AG08396 (cell line): ENCODE data around the gene CAT.
A peak's percentile ranks its signal among the peaks of the same experiment; 100 is the strongest.

Experiments used
- DNase-seq: peaks from one replicate; pipeline ENCODE4 v3.0.0; 2012; ENCODE audit warnings: low spot score, mixed read lengths

The CAT gene

DNA sequence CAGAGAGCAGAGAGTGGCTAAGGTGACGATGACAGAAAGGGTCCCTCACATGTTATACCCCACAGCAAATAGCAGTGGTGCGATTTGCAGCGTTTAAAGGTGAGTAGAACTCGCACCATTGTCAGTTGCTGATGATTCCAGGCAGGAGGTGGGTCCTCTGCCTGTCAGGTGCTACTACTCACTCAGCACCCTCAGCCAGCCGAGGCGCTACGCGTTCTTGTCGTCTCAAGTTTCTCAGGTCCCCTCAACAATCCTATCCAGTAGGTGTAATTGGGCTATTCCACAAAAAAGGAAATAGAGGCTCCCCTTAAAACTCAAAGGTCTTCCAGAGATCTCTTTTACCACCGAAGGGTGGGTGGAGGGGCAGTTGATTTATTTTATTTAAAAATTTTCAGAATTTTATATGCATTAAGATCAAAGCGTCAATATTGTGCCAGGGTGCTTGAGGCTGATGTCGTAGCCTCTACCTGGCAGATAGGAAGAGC lies 56.5 kb downstream of the CAT start:
- no peak for DNase-seq

DNA sequence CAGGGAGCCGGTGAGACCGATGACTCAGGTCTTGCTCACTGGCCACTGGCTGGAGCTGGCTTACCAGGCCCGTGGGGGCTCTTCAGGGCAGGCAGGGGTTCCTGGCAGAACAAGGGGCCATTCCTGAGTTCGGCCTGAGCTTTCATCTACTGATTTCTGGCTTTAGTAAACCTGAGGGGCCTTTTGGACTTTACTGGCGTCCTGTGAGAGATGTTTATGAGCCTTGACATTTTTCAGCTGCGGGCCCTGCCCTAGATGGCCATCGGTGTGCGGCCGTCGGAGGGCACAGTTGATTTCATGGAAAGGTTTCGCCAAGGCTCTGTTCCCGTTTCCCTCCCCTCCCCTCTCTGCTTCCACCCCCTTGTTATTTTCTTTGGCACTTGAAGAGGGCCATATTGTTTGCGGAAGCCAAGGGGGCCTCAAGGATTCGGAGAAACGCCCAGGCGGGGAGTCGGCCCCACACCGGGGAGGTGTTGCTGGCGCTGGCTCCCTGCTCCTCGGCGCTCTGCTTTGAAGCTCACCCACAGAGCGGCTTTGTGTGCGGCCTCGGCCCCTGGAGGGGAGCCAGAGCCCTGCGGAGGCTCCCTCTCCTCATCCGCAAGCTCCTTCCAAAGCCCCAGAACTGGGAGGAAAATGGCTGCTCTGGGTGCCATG lies 57.1 kb downstream of the CAT start:
- no peak for DNase-seq

DNA sequence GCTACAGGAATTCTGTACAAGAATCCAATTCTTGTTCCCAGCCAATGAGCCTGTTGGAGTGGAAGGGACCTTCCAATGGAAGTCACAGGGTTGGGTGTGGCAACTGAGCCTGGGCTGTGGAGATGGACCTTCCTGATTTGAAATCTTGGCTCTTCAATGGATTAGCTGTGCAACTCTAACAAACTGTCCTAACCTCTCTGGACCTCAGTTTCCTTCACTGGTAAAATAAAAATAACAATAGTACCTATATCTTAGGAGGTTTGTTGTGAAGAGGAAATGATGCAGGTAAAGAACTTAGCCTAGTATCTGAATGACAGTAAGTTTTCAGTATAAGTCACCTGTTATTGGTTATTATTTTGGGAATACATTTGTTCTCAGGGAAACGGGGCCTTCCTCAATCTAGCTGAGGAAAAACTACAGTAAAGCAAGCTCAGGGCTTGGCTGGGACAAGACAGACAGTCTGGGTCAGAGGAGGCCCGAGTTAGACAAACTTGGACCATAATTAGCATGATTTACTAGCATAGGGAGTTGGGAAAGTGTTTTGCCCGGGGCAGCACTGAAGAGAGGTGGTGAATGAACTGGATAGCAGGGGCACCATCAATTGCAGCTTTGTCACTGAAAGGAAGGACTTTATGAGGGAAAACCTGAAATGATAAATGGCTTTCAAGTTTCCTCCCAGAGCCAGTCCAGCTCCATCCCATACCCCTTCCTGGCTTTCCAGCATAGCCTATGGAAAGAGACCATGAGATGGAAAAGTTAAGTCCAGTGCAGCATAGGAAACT lies 61.2 kb downstream of the CAT start:
- no peak for DNase-seq

DNA sequence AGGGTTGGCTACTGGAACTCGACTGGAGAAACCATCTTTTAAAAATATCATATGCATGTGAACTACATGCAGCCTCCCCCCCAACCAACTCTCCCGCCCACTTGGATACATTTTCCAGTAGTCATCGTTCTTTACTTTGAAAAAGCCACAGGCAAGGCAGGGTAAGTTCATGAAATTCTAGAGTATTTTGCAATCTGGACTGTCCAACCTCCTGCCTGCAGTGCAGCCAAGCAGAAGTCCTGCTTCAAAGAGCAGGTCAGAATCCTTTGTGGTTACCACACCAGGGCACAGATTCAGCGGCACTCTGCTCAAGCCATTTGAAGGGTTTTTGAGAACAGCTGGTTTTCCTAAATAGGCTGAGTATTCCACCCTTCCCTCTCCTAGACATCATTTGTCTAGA lies 62.8 kb downstream of the CAT start:
- DNase-seq: peak; percentile 86

DNA sequence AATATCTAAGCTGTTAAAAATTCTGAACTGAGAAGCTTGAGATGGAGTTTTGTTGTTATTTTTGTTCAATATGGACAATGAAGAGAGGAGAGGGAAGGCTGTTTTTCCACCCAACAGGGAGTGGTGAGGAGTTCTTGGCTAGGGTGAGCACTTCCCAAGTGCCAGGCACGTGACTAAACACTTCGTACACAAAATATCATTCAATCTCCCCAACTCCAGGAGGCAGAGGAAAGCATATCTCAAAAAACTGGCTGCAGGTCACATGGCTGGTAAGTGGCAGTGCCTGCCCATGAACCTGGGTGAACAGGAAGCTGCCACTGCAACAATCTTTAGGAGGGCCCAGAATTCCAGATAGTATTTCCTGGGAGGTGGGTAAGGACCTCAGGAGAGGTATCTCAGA lies 63.2 kb downstream of the CAT start:
- peak; percentile 33 for DNase-seq

DNA sequence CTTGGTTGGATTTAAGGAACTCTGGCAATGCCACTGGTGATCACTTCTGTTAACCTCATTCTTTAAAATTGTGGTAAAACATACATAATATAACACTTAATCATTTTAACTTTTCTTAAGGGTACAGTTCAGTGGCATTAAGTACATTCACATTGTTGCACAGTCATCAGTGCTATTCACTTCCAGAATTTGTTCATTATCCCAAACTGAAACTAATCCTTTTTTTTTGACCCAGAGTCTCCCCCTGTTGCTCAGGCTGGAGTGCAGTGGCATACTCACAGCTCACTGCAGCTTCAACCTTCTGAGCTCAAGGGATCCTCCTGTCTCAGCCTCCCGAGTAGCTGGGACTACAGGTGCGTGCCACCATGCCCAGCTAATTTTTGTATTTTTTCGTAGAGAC lies 64.2 kb downstream of the CAT start:
- DNase-seq: no peak

DNA sequence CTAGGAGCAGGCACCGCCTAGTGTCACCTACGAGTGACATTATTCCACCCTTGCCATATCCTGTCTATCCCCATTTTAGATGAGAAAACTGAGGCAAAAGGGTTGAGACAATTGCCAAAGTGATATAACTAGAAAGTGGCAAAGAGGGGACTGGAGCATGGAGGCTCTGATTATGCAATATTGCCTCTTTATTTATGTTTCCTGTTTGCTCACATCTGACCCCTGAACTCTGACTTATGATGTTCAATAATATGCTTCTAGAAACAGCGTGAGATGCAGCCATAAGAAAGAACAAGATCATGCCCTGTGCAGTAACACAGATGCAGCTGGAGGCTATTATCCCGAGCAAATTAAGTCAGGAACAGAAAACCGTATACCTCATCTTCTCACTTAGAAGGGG lies 67.1 kb downstream of the CAT start:
- no peak for DNase-seq

DNA sequence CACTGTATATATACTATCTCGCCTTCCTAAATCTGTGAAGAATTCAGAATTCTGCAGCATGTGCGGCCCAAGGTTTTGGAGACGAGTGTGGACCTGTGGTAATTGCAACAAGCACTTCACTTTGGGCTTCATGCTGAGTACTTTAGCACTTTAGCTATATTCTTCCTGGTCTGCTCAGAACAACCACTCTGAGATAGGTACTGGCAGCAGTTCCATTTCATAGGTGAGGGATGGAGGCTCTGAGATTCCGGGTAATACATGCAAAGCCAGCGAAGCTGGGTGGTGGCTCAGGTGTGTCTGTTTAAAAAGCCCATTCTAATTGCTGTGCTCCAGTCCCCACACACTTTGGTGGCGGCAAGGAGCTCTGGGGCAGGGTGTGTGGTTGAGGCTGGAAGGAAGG lies 68.4 kb downstream of the CAT start:
- no peak for DNase-seq

DNA sequence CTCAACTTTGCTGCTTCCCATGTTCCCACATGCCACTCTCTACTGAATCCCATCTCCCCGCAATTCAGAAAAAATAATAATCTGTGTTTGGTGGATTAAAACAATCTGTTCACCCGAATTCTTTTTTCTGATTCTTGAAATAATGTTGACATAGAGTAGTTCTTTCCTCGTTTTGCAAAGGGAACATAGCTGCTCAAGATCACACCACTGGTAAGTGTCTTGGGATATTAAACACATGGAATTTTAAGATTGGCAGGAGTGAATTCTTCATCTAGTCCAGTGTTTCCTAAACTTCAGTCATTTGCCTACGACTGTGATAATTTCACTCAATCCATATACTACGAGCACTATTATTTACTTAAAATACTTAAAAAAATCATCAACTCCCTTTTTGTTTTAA lies 68.9 kb downstream of the CAT start:
- no peak for DNase-seq

DNA sequence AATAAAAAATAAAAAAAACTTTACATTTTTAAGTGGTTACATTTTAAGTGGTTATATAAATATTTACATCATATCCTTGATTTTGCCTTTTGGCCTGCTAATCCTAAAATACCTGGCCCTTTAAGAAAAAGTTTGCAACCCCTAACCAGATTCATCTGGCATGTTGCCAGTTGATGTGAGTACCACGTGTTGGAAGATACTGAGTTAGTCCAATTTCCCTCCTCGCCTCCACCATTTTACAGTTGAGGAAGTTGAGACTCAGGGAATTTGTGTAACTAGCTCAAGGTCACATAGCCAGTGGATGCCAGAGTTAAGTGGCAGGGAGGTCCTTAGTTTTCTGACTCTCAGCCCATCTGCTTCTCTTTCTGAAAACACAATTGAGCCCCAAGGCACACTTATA lies 69.8 kb downstream of the CAT start:
- DNase-seq: no peak

DNA sequence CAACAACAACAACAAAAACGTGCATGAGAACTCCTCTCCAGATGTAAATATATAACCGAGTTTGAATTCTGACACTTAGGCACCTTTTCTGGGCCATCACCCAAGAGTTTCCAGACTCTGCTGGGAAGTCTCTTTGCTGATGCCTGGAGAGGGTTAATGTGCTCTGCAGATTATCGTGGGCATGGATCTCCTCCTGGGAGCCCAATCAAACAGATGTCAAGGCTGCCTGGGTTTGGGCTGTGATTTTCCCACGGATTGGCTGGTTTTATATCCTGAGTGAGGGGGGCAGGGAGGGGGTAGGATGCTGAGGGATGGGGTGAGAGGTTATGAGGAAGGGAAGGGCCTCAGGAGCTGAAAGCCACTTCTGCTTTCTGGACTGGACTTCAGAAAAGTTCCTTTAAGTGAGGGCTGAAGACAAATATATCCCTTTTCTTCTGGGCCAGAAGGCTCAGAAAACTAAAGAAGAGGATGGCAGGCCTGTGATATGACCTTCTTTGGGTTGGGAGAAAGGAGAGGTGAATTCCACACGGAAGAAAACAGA lies 70.7 kb downstream of the CAT start:
- no peak for DNase-seq

DNA sequence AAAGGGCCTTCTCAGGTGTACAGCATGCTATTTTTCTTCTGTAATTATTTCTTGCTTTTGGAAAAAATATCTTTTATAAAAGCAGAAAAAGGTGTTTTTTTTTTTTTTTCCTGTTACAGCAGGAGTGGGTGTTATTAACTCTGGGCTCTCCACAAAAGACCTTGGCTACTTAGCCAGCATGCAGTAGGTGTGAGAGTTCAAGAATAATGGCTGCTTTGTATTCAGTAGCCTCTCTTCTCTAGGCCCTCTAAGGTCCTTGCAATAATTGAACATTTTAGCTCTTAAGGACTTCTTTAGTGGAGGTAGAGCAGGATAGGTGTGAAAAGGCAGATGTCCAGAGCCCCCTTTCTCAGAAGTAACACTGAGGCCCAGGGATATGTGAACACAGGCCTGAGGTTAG lies 71.5 kb downstream of the CAT start:
- DNase-seq: no peak

DNA sequence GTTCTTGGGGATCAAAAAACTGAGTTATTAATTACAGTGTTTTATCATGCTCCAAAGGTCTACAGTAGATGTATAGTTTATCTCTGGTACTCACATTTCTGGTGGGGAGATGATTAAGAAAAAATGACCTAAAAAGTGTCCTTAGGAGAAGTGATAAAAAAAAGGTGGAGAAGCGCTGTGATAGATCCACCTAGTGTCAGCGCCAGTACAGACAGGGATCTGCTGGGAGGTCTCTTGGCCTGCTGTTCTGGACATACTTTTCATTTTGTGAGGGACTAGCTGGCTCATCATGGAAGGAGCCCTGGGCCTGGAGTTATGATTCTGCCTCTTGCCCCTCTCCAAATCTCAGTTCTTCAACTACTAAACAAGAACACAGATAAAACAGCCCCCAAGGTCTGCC lies 71.9 kb downstream of the CAT start:
- no peak for DNase-seq

DNA sequence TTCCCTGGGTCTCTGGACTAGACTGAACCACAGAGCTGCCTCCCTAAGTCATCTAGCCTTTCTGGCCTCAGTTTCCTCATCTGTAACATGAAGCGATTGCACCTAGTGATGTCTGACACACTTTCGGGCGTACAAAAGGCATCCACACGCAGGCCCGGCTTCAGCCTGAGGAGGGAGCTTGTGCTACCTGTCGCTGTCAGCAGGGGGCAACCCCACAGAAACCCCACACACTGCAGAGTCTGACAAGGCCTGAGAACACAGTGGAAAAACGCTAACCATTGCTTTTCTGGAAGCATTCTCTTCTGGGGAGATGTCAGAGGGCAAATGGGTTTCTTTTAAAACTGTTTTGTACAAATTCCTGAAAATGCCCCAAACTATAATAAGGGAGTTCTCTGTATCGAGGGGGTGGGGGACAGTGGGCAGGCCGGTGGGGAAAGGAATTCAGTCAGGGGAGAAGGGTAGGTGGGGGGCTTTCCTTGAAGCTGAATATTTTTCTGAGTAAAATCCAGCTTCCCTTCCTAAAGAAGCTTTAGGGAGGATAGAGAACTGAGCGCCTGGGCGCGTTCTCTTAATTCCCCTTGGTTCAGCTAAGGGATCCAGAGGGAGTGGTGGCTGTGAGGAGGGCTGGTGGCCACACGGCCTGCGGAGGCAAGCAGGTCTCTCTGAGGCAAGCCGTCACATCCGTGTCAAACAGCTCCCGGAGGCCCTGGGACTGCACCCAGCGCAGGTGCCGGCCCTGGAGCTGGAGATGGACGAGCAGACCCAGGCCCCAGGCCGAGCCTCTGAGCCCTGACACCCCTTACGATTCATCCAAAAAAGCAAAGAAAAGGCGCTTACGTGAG lies 74.3 kb downstream of the CAT start:
- DNase-seq: peak; percentile 73

DNA sequence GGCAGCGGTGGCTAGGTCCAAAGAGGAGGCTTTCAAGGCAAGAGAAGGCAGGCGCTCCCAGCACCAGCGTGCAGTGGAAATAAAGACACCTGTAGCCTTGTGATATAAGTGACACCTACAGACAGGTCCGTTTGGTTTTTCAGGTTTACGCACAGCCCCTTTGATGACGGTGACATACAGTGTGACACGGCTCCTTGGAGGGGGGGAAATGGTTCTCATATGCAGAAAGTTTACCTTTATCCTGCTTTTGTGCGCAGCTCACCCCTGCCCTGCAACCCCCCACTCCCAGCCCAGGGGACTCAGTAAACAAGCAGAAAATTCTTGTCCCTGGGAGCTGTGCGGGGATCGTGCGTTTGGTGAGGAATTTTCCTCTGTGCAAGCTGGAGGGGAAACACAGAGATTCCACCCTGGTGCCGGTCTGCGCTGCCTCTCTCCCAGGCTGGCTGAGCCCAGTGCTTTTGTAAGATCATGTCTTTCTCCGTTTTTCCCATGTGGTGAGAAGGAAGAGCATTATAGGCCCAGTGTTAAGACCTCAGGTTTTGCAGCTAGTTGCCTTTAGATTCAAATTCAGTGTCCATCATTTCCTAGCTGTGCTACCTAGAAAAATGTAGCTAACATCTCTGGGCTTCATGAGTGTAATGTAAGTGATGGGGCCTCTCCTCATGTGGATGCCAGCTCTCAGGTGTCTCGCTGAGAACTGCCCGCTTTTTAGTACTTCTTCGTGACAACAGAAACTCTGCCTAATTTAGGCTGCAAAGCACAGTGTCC lies 75.1 kb downstream of the CAT start, which contains the start of gene ELF5:
Gene ELF5, minus strand, starts transcription at position 113 of the 768 bp plus-strand sequence. CDS start 8,045 bp downstream, outside the sequence.
- no peak for DNase-seq

DNA sequence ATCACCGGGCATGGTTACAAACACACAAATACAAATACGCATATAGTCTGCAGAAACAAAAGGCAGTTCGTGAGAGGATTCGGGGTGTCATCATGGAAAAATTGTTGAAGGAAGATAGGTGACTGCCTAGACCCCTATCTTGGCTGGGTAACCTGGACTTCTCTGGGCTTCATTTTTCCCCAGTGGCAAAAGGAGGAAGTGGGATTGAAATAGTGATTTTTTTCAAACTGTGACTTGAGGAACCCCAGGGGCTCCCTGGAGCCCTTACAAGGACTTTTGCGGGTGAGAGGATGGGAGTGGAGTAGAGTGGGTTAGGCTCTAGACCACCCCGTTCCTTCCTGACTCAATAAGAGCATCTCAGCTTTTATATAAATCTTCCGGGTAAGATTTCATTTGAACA lies 75.9 kb downstream of the CAT start:
- no peak for DNase-seq

DNA sequence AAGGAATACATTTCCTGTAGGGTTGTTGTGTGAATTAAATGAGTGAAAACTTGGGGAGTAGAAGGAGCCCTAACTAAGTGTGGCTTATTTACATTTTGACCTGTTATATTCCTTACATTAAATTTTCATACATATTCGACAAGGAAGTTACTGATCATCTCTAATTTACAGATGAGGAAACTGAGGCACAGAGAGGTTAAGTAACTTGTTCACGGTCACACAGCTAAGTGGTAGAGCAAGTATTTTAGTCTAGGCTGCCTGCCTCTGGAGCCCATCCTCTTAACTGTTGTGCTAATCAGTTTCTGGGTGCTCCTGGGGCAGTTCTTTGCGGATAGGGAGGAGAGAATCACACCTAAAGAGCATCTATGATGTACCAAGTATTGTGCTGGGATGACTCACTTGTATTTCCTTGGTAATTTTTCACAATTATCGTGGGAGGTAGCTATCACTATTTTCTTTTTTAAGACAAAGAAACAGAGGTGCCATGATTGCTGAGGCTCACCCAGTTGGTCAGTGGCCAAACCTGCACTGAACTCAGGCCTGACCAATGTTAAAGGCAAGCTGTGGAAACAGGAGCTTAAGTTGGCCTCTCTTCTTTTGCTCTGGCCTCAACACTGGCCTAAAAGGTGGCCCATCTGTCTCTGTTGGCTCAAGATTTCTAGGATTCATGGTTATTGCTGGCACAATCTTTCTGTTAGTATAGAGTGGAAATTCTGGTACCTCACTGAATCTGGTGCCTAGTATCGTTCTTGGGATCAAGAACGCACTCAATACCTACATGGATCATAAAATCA lies 77.7 kb downstream of the CAT start:
- no peak for DNase-seq

DNA sequence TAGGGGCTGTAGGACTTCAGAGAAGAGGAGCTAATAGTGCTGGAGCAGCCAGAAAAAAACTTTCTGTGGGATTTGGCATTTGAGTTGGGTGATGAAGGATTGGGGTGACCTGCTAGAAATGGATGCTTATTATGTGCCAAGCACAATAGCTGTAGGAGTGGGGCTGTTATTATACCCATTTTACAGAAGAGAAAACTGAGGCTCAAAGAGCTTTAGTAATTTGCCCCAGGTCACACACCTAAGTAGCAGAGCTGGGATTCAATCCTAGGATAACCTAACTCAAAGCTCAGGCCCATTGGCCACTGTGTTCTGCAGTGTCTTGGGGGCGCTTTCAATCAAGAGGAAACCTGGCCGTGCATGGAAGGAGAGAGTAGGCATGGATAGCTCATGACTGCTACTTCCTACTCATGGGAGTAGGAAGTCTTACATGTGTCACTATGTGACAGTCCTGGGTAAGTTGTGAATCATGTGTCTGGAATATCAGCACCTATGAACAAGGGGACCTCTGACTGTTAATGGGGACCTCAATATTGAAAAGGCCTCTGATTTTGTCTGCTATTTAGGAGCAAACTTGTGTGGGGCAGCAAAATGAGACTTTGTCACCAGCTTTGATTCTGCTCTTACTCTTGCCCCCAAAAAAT lies 81.0 kb downstream of the CAT start:
- DNase-seq: no peak

DNA sequence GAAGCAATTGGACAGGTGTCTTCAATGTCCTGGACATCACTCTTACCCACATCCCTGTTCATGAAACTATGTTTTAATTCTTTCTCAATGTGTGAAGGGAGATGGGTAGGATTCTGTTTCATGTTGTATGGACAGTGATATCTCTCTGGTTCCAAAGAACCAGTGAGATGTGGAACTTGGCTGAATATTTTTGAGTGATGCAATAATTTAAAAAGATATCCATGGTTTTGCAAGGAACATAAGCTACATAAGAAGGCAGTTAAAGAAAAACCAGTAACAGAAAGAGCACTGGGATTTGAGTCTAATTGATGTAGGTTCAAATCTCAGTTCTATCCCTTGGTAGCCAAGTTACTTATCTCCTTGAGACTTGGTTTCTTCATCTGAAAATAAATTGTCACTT lies 82.5 kb downstream of the CAT start:
- DNase-seq: no peak
